ENCODE data around the gene FAM53B.

The FAM53B gene

DNA sequence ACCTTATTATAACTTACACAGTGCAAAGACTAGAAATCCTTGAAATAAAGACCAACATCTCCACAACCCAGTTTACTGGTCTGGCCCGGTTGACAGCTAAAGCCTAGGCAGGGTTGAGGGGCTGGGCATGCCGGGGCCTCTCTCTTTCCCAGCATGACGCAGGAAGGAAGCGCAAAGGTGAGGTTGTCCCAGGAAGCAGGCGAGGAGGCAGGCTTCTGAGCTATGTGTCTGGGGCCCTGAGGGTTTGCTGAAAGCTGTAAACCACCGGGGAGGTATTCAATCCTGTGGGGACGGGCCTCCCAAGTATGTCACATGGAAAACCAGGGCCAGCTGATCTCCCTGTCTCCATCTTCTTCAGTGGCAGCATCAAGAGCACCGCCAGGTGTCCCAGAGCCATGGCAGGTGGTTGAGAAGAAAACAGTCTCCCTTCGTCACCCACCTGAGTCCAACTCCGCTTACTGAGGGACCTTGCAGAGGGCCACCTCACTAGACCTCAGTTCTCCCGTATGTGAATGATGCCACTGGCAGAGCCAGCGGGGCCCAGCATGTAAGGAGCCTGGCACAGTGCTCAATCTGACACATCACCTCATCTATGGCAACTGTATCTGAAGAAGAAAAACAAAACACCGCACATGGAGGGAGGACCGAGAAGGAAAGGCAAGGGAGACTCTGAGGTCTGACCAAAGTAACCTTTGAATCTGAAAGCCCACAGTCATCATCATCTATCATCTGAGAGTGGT is 49.5 kb downstream of the FAM53B start:
- DNase-seq, result no peak

GRCh38 chr10:124693801-124694416 is 50.3 kb downstream of the FAM53B start:
- no peak for DNase-seq

DNA sequence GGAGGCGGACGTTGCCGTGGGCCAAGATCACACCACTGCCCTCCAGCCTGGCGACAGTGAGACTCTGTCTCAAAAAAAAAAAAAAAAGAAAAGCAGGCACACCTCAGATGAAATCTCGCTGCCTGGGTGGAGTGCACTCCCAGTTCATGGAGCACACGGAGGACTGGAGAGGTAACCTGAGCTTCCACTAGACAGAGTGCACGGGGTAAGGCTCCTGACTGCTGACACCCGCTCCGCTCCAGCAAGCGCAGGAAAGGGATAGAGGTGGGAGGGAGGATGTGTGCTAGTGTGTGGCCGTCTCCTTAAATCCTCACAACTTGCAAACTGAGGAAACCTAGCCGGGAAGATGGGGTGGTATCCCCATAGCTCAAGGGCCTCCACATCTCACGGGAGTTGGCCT is 50.8 kb downstream of the FAM53B start:
- DNase-seq, result no peak

GRCh38 chr10:124692100-124692446 is 52.1 kb downstream of the FAM53B start:
- no peak for DNase-seq

DNA sequence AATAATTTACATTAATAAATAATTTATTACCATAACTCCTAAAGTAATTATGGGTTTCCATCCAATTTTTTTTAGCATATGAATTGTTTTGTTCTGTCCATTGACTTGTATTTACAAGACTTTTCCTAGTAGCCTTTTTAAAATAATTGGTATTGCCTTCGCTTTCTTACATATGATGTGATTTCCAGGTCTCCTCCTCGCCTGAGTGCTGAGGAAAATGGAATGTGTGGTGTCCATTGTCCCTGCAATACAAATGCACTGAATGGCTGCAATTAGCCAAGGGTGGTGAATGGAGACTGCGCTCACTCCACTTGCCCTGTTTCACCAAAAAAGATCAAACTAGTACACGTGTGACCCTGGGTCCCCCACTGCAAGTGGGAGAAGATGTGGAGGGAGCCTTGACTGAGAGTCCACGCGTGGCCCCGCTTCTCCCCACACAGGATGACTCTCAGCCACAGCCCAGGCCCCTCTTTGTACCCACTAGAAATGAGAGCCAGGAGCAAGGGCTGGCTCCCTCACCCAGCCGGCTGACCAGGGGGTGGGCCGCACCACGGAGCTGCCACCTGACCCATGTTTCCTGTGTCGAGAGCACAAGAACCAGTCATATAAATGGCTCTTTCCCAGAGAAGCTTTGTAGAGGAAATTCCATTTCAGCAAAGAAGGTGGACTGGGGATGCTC is 52.6 kb downstream of the FAM53B start:
- no peak for DNase-seq

- no peak for DNase-seq
Observed at GRCh38 chr10:124691002-124691401, 53.2 kb downstream of the FAM53B start.

- DNase-seq, result no peak
Observed at GRCh38 chr10:124689911-124690498, 54.2 kb downstream of the FAM53B start.

- peak; percentile 49 for DNase-seq
Observed at GRCh38 chr10:124688889-124689670, 55.1 kb downstream of the FAM53B start.

GRCh38 chr10:124688386-124688785 is 55.8 kb downstream of the FAM53B start:
- no peak for DNase-seq

GRCh38 chr10:124686707-124687376 is 57.3 kb downstream of the FAM53B start:
- DNase-seq, result no peak

GRCh38 chr10:124685261-124685660 is 58.9 kb downstream of the FAM53B start:
- no peak for DNase-seq

DNA sequence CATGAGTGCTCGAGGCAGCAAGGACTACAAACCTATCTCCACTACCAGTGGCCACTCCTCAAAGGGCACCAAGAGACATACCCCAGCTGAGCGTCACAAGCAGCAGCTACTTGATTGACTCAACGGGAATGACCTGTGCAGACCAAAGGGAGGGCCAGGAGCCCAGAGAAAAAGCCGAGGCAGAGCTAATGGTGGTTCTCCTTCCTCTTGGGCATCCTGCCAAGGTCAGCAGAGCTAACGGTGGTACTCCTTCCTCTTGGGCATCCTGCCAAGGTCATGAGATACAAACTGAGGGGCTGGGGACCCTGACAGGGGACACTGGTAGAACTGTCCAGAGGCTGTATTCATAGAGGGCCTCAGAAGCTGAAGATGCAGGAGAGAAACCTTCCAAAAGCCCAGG is 60.4 kb downstream of the FAM53B start:
- no peak for DNase-seq

GRCh38 chr10:124681626-124682552 is 62.3 kb downstream of the FAM53B start:
- DNase-seq, result no peak

DNA sequence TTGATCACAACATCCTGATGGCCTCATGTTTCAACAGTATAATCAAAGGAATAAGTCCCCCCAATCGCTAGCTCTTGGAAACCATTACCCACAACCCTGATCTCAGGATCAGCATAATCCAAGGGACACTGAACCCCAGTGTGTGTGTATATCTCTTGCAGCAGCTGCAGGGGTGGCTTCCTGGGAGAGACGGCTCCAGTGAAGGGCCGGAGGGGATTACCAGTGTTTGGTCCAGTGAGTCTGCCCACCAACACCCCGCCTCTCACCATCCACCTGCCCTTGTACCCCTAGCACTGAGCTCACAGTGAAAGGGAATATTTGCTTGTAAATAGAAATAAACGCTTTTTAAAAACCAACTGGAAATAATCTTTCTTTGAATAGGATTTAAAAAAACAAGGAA is 63.1 kb downstream of the FAM53B start:
- DNase-seq, result no peak

DNA sequence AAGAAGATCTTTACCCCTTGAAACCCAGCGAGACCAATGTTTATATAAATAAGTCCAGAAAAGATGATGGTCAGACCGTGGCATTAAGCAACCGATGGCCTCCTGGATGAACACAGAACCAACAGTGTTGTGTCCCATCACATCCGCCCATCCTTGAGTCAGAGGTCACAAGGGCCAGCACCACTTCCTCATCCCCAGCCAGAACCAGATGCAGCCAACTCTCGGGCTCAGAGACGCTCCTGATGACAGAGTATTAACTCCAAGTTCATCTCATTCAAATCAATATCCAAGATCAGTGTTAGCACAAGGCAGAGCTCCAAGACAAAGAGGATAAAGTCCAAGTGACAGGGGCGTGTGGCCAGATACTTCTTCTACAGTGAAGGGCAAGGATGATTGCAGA is 63.5 kb downstream of the FAM53B start:
- DNase-seq, result no peak

DNA sequence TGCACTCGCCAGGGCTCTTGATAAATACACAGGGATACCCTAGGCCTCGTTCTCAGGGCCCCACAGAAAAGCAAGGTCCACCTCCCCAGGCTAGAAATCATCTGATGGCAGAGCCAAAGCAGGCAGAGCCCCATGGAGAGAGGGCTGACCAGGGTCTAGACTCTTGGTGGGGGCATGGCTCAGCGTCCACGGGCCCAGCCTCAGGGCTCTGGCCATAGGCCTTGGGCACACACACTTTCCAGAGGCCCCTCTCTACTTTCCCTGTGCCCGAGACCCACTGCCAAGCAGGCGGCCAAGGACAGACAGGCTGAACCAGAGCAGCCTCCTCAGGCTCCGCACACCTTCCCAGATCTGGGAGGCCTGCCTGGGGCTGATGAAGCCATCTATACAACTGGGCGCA is 64.8 kb downstream of the FAM53B start:
- DNase-seq, result no peak

- no peak for DNase-seq
Observed at GRCh38 chr10:124678557-124679240, 65.5 kb downstream of the FAM53B start.

DNA sequence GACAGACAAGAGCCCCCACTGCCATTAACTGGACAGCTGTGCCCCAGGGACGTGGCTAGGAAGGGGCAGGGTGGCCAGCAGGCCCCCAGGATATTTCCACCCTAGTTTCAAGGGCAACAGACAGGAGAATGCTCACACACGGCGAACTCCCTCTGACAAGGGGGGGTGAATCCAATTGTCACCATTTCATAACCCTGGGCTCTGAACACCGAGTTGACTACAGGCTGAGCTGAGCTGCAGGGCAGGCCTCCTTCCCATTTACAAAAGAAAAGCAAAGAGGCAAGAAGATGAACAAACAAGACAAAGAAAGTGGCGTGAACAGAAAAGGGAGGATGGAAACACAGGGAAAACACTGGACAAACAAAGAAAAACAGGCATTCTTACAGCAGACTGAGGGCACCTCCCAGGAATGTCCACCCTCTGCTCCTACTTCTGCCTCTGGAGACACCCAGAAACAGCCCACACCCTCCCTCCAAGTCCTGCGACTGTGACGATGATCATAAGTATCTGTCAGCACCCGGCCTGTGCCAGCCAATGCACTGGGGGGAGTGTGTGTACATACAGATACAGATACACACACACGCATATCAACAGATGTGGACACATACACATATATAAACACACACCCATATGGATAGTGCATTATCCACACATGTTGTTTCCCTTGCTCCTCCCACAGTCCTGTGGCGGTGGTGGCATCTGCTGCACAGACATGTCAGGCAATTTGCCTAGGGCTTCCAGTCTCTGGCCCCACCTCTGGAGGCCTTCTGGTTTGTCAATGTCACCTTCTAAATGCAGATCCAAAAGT is 66.2 kb downstream of the FAM53B start:
- no peak for DNase-seq

GRCh38 chr10:124677293-124677699 is 66.9 kb downstream of the FAM53B start:
- no peak for DNase-seq

Measured in NK-92 treated with Interleukin-12 subunit alpha and Interleukin-12 subunit beta, amount 100 ng/mL, for 24 hours (cell line).